Stimulated activated CD4-positive, alpha-beta T cell treated with anti-CD3 and anti-CD28 coated beads, TNF-alpha, amount 100 ng/mL, for 1 hour (primary cell): ENCODE results near the gene GJD3.

ENCODE experiments used
- DNase-seq, 3 donors: peaks; one replicate each; pipeline ENCODE4 v3.0.0-alpha.2; 2020; ENCODE audit warnings: low read depth in 3 of 3, low spot score in 1 of 3

Gene GJD3

GRCh38 chr17:40325156-40326013 is 39.2 kb downstream of the GJD3 start:
- no peak for DNase-seq

DNA sequence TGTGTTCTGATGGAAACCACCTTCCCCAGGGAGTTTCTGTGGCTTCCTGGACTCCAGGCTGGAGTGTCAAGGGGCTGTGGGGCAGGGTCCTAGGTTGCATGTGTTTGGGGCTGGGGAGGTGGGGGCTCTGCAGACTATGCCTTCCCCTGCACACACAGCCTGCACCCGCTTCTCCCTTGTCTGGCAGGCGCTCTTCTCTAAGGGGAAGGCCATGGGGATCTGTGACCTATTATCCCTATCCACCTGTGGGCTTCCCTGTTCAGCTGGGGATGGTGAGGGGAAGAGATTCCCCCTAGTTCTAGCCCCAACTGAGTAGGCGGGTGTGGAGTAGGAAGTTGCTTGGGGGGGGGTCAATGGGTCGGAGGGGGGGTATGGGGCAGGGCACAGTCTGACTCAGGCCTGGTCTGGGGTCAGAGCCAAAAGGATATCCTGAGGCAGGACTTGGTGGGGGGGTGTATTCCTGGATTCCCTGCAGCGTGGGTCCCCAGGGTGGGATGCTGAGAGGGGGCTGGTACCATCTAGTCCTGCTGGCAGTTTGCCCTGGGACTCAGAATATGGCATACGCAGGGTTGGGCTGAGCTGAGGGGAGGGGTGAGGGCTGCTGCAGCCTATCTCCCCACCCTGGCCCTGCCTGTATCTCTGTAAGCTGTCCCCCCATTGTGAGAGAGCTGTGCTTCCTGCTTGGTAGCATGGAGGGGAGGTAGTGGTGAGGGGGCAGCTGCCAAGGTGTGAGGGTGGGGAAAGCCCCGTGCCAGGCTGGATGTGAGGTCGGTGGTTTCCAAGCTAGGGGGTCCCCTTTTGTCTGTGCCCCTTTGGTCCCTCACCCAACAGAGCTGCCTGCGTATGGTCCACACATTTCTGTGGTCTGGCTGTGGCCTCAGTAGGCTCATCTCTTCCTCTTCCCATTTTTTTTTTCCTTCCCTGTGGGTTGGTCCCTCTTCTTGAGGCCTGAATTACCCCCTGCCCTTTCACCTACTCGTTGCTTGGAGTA is 40.9 kb downstream of the GJD3 start:
- peak in 2 of 3 donors; percentile 52 to 67 for DNase-seq

GRCh38 chr17:40322358-40323315 is 41.9 kb downstream of the GJD3 start:
- DNase-seq, result peak; percentile 51 to 82 (median 75)

GRCh38 chr17:40321961-40322357 is 42.6 kb downstream of the GJD3 start:
- no peak for DNase-seq

DNA sequence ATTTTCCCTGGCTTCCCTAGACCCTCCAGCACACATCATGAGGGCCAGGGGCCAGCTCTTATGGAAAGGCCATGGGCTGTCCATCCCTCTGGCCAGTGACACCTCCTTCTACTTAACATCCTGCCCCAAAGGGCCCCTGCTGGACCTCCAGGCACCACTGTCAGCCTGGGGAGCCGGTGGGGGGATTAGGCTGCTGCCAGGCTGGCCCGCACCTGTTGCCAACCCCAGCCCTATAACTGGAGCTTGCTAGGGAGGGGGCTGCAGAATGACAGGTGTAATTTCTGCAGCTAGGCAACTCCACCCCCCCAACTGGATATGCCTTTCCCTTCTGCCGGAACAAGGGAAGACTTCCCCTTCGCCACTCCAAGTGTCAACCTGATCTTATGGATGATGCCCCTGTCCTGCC is 43.0 kb downstream of the GJD3 start:
- no peak for DNase-seq

- no peak for DNase-seq
Observed at GRCh38 chr17:40320756-40321523, 43.6 kb downstream of the GJD3 start.

DNA sequence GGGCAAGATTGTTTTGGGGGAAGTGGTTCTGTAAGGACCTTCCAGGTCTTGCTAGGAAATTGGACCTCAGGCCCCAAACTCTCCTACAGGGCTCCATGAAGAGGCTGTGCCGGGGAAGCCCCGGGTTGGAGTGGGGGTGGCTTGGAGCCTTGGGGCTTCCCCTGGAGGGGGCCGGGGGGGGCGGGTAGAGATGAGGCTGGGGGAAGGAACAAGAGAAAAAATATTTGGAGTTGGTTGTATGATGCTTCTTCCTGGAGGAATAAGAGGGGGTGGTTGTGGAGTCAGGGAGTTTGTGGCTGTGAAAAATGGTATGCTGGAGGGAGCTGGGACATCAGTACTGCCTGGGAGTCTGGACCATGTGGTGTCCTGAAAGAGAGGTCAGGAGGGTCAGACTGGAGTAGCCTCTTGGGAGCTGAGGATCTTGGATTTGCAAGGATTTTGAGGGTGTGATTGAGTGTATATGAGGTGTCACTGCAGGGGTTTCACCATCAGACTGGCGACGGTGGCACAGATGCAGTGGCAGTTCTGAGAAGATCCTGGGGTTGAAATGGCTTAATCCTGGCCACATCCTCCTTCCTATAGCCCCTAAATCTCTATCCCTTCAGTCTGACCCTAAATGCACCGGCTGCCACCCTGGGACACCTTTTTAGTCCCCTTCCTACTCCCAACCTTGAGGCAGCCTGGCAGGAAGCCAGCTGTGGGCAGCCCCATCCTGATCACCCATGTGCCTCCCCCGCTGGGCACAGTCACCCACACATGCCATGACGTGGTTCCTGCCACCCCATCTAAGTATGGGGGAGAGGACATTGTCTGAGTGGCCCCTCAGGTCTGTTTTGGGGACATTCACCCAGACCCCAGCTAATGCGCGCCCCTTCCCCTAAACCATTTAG is 44.6 kb downstream of the GJD3 start:
- peak; percentile 57 to 79 (median 68) for DNase-seq

GRCh38 chr17:40318830-40319391 is 45.6 kb downstream of the GJD3 start:
- no peak for DNase-seq

DNA sequence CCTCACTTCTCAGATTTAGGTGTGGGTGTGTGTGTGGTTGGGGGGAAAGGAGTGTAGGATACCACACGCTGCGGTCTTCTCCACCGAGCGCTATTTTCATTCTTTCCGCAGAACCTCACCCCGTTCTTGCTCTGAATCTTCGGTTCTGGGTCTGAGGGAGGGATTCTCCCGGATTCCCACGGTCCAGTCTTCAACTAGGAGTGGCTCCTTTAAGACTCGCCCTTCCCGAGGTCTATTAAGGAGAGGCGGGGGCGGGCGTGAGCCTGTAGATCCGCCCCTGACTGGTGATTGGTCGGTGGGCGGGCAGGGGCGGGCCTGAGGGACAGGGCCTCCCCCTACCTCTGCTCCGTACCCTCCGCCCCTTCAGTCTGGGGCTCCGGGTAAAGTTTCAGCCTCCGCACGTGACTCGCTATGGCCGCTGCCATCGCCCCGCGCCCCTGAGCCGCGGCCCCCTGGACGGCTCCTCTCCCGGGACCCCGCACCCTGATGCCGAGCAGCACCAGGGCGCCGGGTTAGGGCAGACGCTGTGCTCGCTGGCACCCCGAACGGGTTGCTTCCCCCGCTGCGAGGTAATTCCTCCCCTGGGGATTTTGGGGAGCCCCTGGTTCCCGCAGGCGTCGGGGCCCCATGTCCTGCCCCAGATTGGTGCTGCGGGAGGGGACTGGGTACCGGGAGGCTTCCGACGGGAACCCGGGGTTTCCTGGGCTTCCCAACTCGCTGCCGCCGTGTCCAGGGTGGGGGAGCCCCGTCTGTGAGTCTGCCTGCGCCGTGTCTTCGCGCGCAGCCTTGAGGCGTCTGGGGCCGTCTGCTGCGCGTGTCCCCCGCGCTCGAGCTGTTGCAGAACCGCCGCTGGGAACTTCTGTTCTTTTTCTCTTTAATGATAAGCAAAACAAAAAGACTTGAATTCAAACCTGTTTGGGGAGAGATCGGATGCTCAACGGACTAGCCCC is 46.4 kb downstream of the GJD3 start:
- peak; percentile 83 to 85 (median 84) for DNase-seq

GRCh38 chr17:40317345-40317873 is 47.1 kb downstream of the GJD3 start:
- DNase-seq, result no peak

DNA sequence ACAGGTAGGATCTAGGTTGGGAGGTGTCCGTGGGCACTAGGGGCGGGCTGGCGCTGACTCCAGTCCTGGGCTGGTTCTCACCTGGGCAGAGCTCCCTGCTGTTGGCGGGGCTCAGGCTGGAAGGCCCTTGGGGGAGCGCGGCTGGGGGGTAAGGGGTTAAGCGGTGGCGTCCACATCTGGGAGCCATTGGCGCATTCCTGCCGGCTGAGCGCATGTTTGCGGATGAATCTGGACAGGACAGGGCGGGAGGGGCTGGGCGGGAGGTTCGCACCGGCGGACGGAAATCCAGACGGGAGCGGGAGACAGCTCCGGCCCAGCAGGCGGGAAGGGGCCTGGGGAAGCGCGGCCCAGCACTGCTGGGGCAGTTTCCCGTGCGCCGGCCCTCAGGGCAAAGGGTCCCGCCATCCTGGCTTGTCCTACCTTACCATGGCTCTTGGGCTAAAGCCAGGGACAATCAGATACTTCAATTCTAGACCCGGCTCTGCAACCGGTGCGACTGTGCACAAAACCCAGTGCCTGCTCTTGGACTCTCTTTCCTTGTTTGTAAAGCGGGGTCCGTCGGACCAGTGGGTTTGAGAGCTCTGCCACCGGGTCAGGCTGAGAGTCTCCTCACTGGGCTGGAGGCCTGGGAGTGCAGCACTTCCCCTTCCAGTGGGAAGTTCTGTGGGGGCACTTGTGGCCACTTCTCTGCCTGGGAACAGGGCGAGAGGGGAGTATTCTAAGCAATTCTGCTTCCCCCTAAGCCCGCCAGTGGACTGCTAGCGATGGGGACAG is 47.8 kb downstream of the GJD3 start:
- no peak for DNase-seq

- no peak for DNase-seq
Observed at GRCh38 chr17:40315678-40316570, 48.6 kb downstream of the GJD3 start.

- no peak for DNase-seq
Observed at GRCh38 chr17:40315206-40315605, 49.3 kb downstream of the GJD3 start.

DNA sequence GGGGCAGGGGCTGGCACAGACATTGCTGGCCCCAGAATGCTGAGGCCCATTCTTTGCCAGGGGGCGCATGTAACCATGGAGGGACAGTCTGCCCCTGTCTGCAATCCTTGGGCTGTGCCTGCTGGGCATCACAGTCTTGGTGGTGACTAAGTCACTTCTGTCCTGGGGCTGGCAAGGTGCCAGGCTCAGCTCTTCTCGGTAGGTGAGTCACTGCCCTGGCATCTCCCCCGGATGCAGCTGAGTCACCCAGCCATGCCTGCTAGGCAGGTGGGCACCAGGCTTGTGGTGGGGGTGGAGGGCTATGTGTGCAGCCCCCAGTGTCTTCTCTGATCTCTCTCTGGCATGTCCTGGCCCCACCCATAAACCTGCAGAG is 50.0 kb downstream of the GJD3 start:
- peak; percentile 71 to 86 (median 81) for DNase-seq
